ENCODE data around the gene SLC6A4.

- no peak for TF ChIP-seq CTCF (IDR thresholded peaks at IDR 0.05)
- no peak for TF ChIP-seq POLR2A (IDR thresholded peaks at IDR 0.05)
These were observed 47.9 kb downstream of the SLC6A4 start for GRCh38 chr17:30187573-30187972.

All from breast epithelium (tissue), 3 donors.